PC-3 (cell line): ENCODE data around the gene B4GALNT3.

Source experiments
- EZH2phosphoT487 ChIP-seq: fragments of 300-600 bp; sonication (generic); IDR thresholded peaks from 2 replicates; pipeline ENCODE4 v1.6.1; 2018; ENCODE audit warnings: mild to moderate bottlenecking, antibody characterized with exemption, low read length, borderline replicate concordance
- TF ChIP-seq, protein P1 (sequence below): fragments of 300-600 bp; sonication (generic); conservative IDR thresholded peaks from 2 replicates; pipeline ENCODE4 v1.5.1; 2017; ENCODE audit warnings: antibody characterized with exemption, low read depth, mild to moderate bottlenecking, low read length

DNA sequence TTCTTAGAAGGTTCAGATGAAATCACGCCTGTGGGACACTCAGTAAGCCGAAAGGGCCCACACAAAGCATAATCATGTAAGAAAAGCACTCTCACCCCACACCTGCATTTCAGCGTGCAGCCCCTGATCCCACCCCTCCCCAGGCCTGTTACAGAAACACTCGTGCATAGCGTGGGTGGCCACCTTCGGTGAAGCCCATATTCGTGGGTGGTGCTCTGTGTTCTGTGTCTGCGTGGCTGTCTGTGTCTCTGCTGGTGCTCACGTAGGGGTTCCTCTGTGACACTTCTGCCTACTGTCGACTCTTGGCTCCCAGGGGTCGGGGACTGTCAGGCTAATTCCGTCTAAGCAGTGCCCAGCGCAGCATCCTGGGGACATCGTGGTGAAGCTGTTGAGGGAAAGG lies 74.0 kb downstream of the B4GALNT3 start:
- TF ChIP-seq, protein P1, sequence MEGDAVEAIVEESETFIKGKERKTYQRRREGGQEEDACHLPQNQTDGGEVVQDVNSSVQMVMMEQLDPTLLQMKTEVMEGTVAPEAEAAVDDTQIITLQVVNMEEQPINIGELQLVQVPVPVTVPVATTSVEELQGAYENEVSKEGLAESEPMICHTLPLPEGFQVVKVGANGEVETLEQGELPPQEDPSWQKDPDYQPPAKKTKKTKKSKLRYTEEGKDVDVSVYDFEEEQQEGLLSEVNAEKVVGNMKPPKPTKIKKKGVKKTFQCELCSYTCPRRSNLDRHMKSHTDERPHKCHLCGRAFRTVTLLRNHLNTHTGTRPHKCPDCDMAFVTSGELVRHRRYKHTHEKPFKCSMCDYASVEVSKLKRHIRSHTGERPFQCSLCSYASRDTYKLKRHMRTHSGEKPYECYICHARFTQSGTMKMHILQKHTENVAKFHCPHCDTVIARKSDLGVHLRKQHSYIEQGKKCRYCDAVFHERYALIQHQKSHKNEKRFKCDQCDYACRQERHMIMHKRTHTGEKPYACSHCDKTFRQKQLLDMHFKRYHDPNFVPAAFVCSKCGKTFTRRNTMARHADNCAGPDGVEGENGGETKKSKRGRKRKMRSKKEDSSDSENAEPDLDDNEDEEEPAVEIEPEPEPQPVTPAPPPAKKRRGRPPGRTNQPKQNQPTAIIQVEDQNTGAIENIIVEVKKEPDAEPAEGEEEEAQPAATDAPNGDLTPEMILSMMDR: no peak
- TF ChIP-seq EZH2phosphoT487: no peak
